Measurements from ENCODE around the gene NFATC2.

The NFATC2 gene

GRCh38 chr20:51458751-51459439, 83.6 kb downstream of the NFATC2 start:
- Histone ChIP-seq H3K27ac (ENCODE audit: low read depth, low read length) (no peak overlapping the region), H3K4me1 (ENCODE audit: control insufficient read depth, insufficient read depth, low read length) (peaks cover 9% of the 10 kb centered on the region; the same call in 1 of the 2 replicates), H3K36me3 (ENCODE audit: control insufficient read depth, insufficient read depth, low read length) (no peaks in the 10 kb centered on the region), H3K9ac (ENCODE audit: low read length) (no peak overlapping the region), H3K27me3 (ENCODE audit: control insufficient read depth, insufficient read depth, low read length) (no peaks in the 10 kb centered on the region), H3K9me3 (ENCODE audit: control insufficient read depth, insufficient read depth, low read depth, low read length) (peaks cover 6% of the 10 kb centered on the region; the same call in 1 of the 2 replicates), H3K4me3 (ENCODE audit: low read depth, low read length) (no peak overlapping the region)

- Histone ChIP-seq H3K4me3 (ENCODE audit: low read depth, low read length) (no peak overlapping the region), H3K9me3 (ENCODE audit: control insufficient read depth, insufficient read depth, low read depth, low read length) (peaks cover 6% of the 10 kb centered on the region; the same call in 1 of the 2 replicates), H3K9ac (ENCODE audit: low read length) (no peak overlapping the region), H3K36me3 (ENCODE audit: control insufficient read depth, insufficient read depth, low read length) (no peaks in the 10 kb centered on the region), H3K4me1 (ENCODE audit: control insufficient read depth, insufficient read depth, low read length) (peaks cover 7% of the 10 kb centered on the region; the same call in 1 of the 2 replicates), H3K27me3 (ENCODE audit: control insufficient read depth, insufficient read depth, low read length) (no peaks in the 10 kb centered on the region), H3K27ac (ENCODE audit: low read depth, low read length) (no peak overlapping the region)
Observed at GRCh38 chr20:51457533-51457932, 85.0 kb downstream of the NFATC2 start.

GRCh38 chr20:51456511-51457509, 85.7 kb downstream of the NFATC2 start:
- H3K9ac ChIP-seq (ENCODE audit: low read length) = no peak overlapping the region

GRCh38 chr20:51454250-51454865, 88.2 kb downstream of the NFATC2 start:
- H3K4me1 ChIP-seq (ENCODE audit: control insufficient read depth, insufficient read depth, low read length) = peaks cover 8% of the 10 kb centered on the region; the same call in 1 of the 2 replicates
- no peak overlapping the region for H3K27ac ChIP-seq (ENCODE audit: low read depth, low read length)
- H3K4me3 ChIP-seq (ENCODE audit: low read depth, low read length) = no peak overlapping the region
- H3K9me3 ChIP-seq (ENCODE audit: control insufficient read depth, insufficient read depth, low read depth, low read length) = peaks cover 6% of the 10 kb centered on the region; the same call in 1 of the 2 replicates
- H3K27me3 ChIP-seq (ENCODE audit: control insufficient read depth, insufficient read depth, low read length) = no peaks in the 10 kb centered on the region
- no peaks in the 10 kb centered on the region for H3K36me3 ChIP-seq (ENCODE audit: control insufficient read depth, insufficient read depth, low read length)
- H3K9ac ChIP-seq (ENCODE audit: low read length) = no peak overlapping the region

More at GRCh38 chr20:51456511-51457509, 85.7 kb downstream of the NFATC2 start:
- Histone ChIP-seq H3K27me3 (ENCODE audit: control insufficient read depth, insufficient read depth, low read length) (no peaks in the 10 kb centered on the region), H3K4me1 (ENCODE audit: control insufficient read depth, insufficient read depth, low read length) (peaks cover 7% of the 10 kb centered on the region; the same call in 1 of the 2 replicates), H3K9me3 (ENCODE audit: control insufficient read depth, insufficient read depth, low read depth, low read length) (peaks cover 6% of the 10 kb centered on the region; the same call in 1 of the 2 replicates), H3K4me3 (ENCODE audit: low read depth, low read length) (no peak overlapping the region), H3K27ac (ENCODE audit: low read depth, low read length) (no peak overlapping the region), H3K36me3 (ENCODE audit: control insufficient read depth, insufficient read depth, low read length) (no peaks in the 10 kb centered on the region)

GRCh38 chr20:51452734-51453365, 89.7 kb downstream of the NFATC2 start:
- Histone ChIP-seq H3K27me3 (ENCODE audit: control insufficient read depth, insufficient read depth, low read length) (no peaks in the 10 kb centered on the region), H3K9ac (ENCODE audit: low read length) (no peak overlapping the region), H3K36me3 (ENCODE audit: control insufficient read depth, insufficient read depth, low read length) (no peaks in the 10 kb centered on the region), H3K27ac (ENCODE audit: low read depth, low read length) (no peak overlapping the region), H3K4me1 (ENCODE audit: control insufficient read depth, insufficient read depth, low read length) (peaks cover 18% of the 10 kb centered on the region; the same call in 1 of the 2 replicates), H3K9me3 (ENCODE audit: control insufficient read depth, insufficient read depth, low read depth, low read length) (peaks cover 6% of the 10 kb centered on the region; the same call in 1 of the 2 replicates), H3K4me3 (ENCODE audit: low read depth, low read length) (no peak overlapping the region)

- peaks cover 6% of the 10 kb centered on the region; the same call in 1 of the 2 replicates for H3K9me3 ChIP-seq (ENCODE audit: control insufficient read depth, insufficient read depth, low read depth, low read length)
- no peak overlapping the region for H3K4me3 ChIP-seq (ENCODE audit: low read depth, low read length)
- no peak overlapping the region for H3K9ac ChIP-seq (ENCODE audit: low read length)
- H3K27me3 ChIP-seq (ENCODE audit: control insufficient read depth, insufficient read depth, low read length) = no peaks in the 10 kb centered on the region
- peaks cover 18% of the 10 kb centered on the region; the same call in 1 of the 2 replicates for H3K4me1 ChIP-seq (ENCODE audit: control insufficient read depth, insufficient read depth, low read length)
- H3K36me3 ChIP-seq (ENCODE audit: control insufficient read depth, insufficient read depth, low read length) = no peaks in the 10 kb centered on the region
- no peak overlapping the region for H3K27ac ChIP-seq (ENCODE audit: low read depth, low read length)
Observed at GRCh38 chr20:51452091-51452613, 90.4 kb downstream of the NFATC2 start.

GRCh38 chr20:51451484-51451883, 91.0 kb downstream of the NFATC2 start:
- peaks cover 6% of the 10 kb centered on the region; the same call in 1 of the 2 replicates for H3K9me3 ChIP-seq (ENCODE audit: control insufficient read depth, insufficient read depth, low read depth, low read length)
- H3K36me3 ChIP-seq (ENCODE audit: control insufficient read depth, insufficient read depth, low read length) = no peaks in the 10 kb centered on the region
- H3K27me3 ChIP-seq (ENCODE audit: control insufficient read depth, insufficient read depth, low read length) = no peaks in the 10 kb centered on the region
- H3K4me1 ChIP-seq (ENCODE audit: control insufficient read depth, insufficient read depth, low read length) = peaks cover 16% of the 10 kb centered on the region; the same call in 1 of the 2 replicates
- H3K27ac ChIP-seq (ENCODE audit: low read depth, low read length) = no peak overlapping the region
- H3K9ac ChIP-seq (ENCODE audit: low read length) = no peak overlapping the region
- no peak overlapping the region for H3K4me3 ChIP-seq (ENCODE audit: low read depth, low read length)

- no peaks in the 10 kb centered on the region for H3K27me3 ChIP-seq (ENCODE audit: control insufficient read depth, insufficient read depth, low read length)
- no peaks in the 10 kb centered on the region for H3K36me3 ChIP-seq (ENCODE audit: control insufficient read depth, insufficient read depth, low read length)
- H3K9ac ChIP-seq (ENCODE audit: low read length) = no peak overlapping the region
- peaks cover 16% of the 10 kb centered on the region; the same call in 1 of the 2 replicates for H3K4me1 ChIP-seq (ENCODE audit: control insufficient read depth, insufficient read depth, low read length)
- H3K4me3 ChIP-seq (ENCODE audit: low read depth, low read length) = no peak overlapping the region
- peaks cover 6% of the 10 kb centered on the region; the same call in 1 of the 2 replicates for H3K9me3 ChIP-seq (ENCODE audit: control insufficient read depth, insufficient read depth, low read depth, low read length)
- no peak overlapping the region for H3K27ac ChIP-seq (ENCODE audit: low read depth, low read length)
Observed at GRCh38 chr20:51450984-51451383, 91.5 kb downstream of the NFATC2 start.

- no peak overlapping the region for H3K9ac ChIP-seq (ENCODE audit: low read length)
- H3K27ac ChIP-seq (ENCODE audit: low read depth, low read length) = no peak overlapping the region
- peaks cover 6% of the 10 kb centered on the region; the same call in 1 of the 2 replicates for H3K9me3 ChIP-seq (ENCODE audit: control insufficient read depth, insufficient read depth, low read depth, low read length)
- H3K4me3 ChIP-seq (ENCODE audit: low read depth, low read length) = no peak overlapping the region
- H3K36me3 ChIP-seq (ENCODE audit: control insufficient read depth, insufficient read depth, low read length) = no peaks in the 10 kb centered on the region
- peaks cover 16% of the 10 kb centered on the region; the same call in 1 of the 2 replicates for H3K4me1 ChIP-seq (ENCODE audit: control insufficient read depth, insufficient read depth, low read length)
- H3K27me3 ChIP-seq (ENCODE audit: control insufficient read depth, insufficient read depth, low read length) = no peaks in the 10 kb centered on the region
Observed at GRCh38 chr20:51450221-51450712, 92.3 kb downstream of the NFATC2 start.
